Psoas muscle (tissue), 8 donors: Measurements from ENCODE around the gene BCAP31. TPM values are rescaled to one million over a fixed set of nuclear protein-coding genes. Genes with fewer than 3 reads are reported as not detected.
A peak's percentile ranks its signal among the peaks of the same experiment; 100 is the strongest.
"Not testable (repeated sequence)": the region's sequence is repeated elsewhere in the genome, so short reads cannot be mapped to it uniquely, and the experiment has no call there.

ENCODE experiments used
- ATAC-seq, 4 donors: fragments of 200-7000 bp; cut with Tn5 transposase; one replicate each; pipeline ENCODE4 v1.9.1; 2020; ENCODE audit warnings: moderate library complexity in 3 of 4, mild to moderate bottlenecking in 2 of 4
- DNase-seq, 2 donors: peaks; one replicate each; pipeline ENCODE4 v3.0.0-alpha.2; 2020
- H3K27ac ChIP-seq: fragments of 200-600 bp; one replicate; pipeline ENCODE4 v1.8.0; 2022
- H3K27me3 ChIP-seq, 3 donors: fragments of 200-600 bp in 1 of 3; one replicate each; pipeline versions ENCODE4 v1.6.1 to v1.8.0; 2013 to 2022; ENCODE audit warnings: low read length in 2 of 3, mild to moderate bottlenecking in 2 of 3, moderate library complexity in 1 of 3; ENCODE audit not compliant: insufficient read depth in 3 of 3
- H3K36me3 ChIP-seq, 2 donors: fragments of 200-600 bp in 1 of 2; one replicate each; pipeline versions ENCODE4 v1.6.1 to v1.8.0; 2013 to 2022; ENCODE audit warnings: low read depth in 1 of 2, mild to moderate bottlenecking in 1 of 2, moderate library complexity in 1 of 2; ENCODE audit not compliant: insufficient read depth in 1 of 2
- H3K4me1 ChIP-seq: fragments of 200-600 bp; one replicate; pipeline ENCODE4 v1.8.0; 2022
- H3K4me3 ChIP-seq: fragments of 200-600 bp; one replicate; pipeline ENCODE4 v1.8.0; 2022; ENCODE audit warnings: mild to moderate bottlenecking
- H3K9me3 ChIP-seq: fragments of 200-600 bp; one replicate; pipeline ENCODE4 v1.8.0; 2022
- CTCF ChIP-seq: fragments of 200-600 bp; IDR thresholded peaks from one replicate; pipeline ENCODE4 v1.8.0; 2022; ENCODE audit warnings: antibody characterized with exemption
- WGBS, 3 donors: extraction: QIAGEN DNeasy Blood & Tissue Kit; methylation state at CpG; one replicate each; pipeline versions ENCODE4 v1.1.6 to v1.1.7; 2013; 5-methylcytosine and 5-hydroxymethylcytosine counted together
- intact Hi-C, 2 donors: fragments of 100-400 bp; cut with DNase I; formaldehyde crosslinking; loops; one replicate each; pipeline versions ENCODE4 v1.11.0 to v1.14.2; 2022
- polyA plus RNA-seq, 3 donors: library from polyadenylated mRNA; stranded (reverse); fragments of 200-250 nt; gene quantifications; one replicate each; pipeline ENCODE4 v1.2.3, GENCODE V29; 2013
- total RNA-seq, 4 donors: library from RNA; stranded (reverse); fragmentation: NEBNext Ultra II Directional in 2 of 4; extraction: Animal tissue kit (Norgen Biotek cat#: 25700) in 2 of 4; gene quantifications; one replicate each; pipeline versions ENCODE4 v1.2.1 to v1.2.4, GENCODE V29; 2021 to 2023
- donor health status: healthy with polysubstance abuse.
- donor health status: DM: no; HTN: no; CAD: no; lungs with moderate emphysema.
- donor health status: Bipolar disorder and iron deficiency.
- donor health status: healthy.
- donor health status: DM: yes; HTN: yes; CAD: no.
- donor health status: DM: no; HTN: no; CAD: no.
- donor health status: DM: no; HTN: no; CAD: no.
- donor health status: DM: yes; HTN: yes; CAD: no.

Gene BCAP31
- total and polyA plus RNA-seq, 7 donors: 63.7 to 97.3 (median 66.0) TPM

- Histone ChIP-seq H3K27ac (no peak overlapping the region), H3K9me3 (no peaks in the 10 kb centered on the region), H3K4me1 (no peaks in the 10 kb centered on the region), H3K4me3 (no peak overlapping the region), H3K27me3 (peaks cover 0 to 16% (median 0%) of the 10 kb centered on the region in 3 donors), H3K36me3 (peaks cover 0 to 1% of the 10 kb centered on the region in 2 donors)
- intact Hi-C loops: no loop called here
- DNase-seq (no peak), ATAC-seq (no peak)
- 87 to 93% (median 91%) methylated on average over 3 of the region's 3 CpGs for WGBS, 3 donors
- TF ChIP-seq CTCF: no peak
These were observed 22.2 kb upstream of the BCAP31 start for GRCh38 chrX:153746359-153746758.

GRCh38 chrX:153745067-153745433 is 20.9 kb upstream of the BCAP31 start:
- DNase-seq: peak in 1 of 2 donors; percentile 49
- Histone ChIP-seq H3K36me3 (peaks cover 0 to 11% of the 10 kb centered on the region in 2 donors), H3K27me3 (peaks cover 0 to 16% (median 0%) of the 10 kb centered on the region in 3 donors)
- ATAC-seq, intact Hi-C loops, H3K27ac ChIP-seq, H3K4me3 ChIP-seq, H3K9me3 ChIP-seq, H3K4me1 ChIP-seq: not testable (repeated sequence)
- 32 to 59% (median 37%) methylated on average over 9 to 12 of the region's 12 CpGs for WGBS, 3 donors

- DNase-seq: peak in 1 of 2 donors; percentile 23
- no peak overlapping the region for H3K4me3 ChIP-seq
- H3K9me3 ChIP-seq: no peaks in the 10 kb centered on the region
- TF ChIP-seq CTCF: no peak
- peaks cover 0 to 16% (median 0%) of the 10 kb centered on the region in 3 donors for H3K27me3 ChIP-seq
- H3K36me3 ChIP-seq: peaks cover 0 to 13% of the 10 kb centered on the region in 2 donors
- no peak for ATAC-seq
- intact Hi-C loops: no loop called here
- WGBS, 3 donors: 11 to 27% (median 21%) methylated on average over 17 to 38 of the region's 38 CpGs
- no peaks in the 10 kb centered on the region for H3K4me1 ChIP-seq
- no peak overlapping the region for H3K27ac ChIP-seq
These were observed 20.3 kb upstream of the BCAP31 start for GRCh38 chrX:153744210-153745066.

GRCh38 chrX:153743468-153744209 is 19.5 kb upstream of the BCAP31 start:
- H3K27ac ChIP-seq, H3K9me3 ChIP-seq, H3K4me3 ChIP-seq, intact Hi-C loops, H3K4me1 ChIP-seq: not testable (repeated sequence)
- Histone ChIP-seq H3K27me3 (peaks cover 0 to 16% (median 0%) of the 10 kb centered on the region in 3 donors), H3K36me3 (peaks cover 0 to 13% of the 10 kb centered on the region in 2 donors)
- ATAC-seq (peak in 1 of 4 donors; percentile 42), DNase-seq (peak; percentile 76 to 83)
- WGBS, 3 donors: 44 to 55% (median 46%) methylated on average over 19 to 29 of the region's 35 CpGs

GRCh38 chrX:153742796-153743467 is 18.7 kb upstream of the BCAP31 start:
- intact Hi-C loops, H3K9me3 ChIP-seq, H3K4me1 ChIP-seq, DNase-seq, ATAC-seq, H3K27ac ChIP-seq, H3K4me3 ChIP-seq: not testable (repeated sequence)
- 64 to 74% (median 73%) methylated on average over 10 to 32 of the region's 32 CpGs for WGBS, 3 donors
- Histone ChIP-seq H3K36me3 (peaks cover 0 to 20% of the 10 kb centered on the region in 2 donors), H3K27me3 (peaks cover 0 to 13% (median 0%) of the 10 kb centered on the region in 3 donors)

GRCh38 chrX:153742111-153742510 is 17.9 kb upstream of the BCAP31 start:
- H3K4me3 ChIP-seq, intact Hi-C loops, H3K4me1 ChIP-seq, H3K27ac ChIP-seq, DNase-seq, H3K27me3 ChIP-seq, ATAC-seq, H3K9me3 ChIP-seq: not testable (repeated sequence)
- peaks cover 0 to 24% of the 10 kb centered on the region in 2 donors for H3K36me3 ChIP-seq
- WGBS, 3 donors: 90 to 97% (median 92%) methylated on average over 13 to 14 of the region's 14 CpGs
